GM18867 (cell line): Measurements from ENCODE around the gene SNUPN.
A peak's percentile ranks its signal among the peaks of the same experiment; 100 is the strongest.
"Not testable (repeated sequence)": the region's sequence is repeated elsewhere in the genome, so short reads cannot be mapped to it uniquely, and the experiment has no call there.

Experiments used
- ATAC-seq: cut with Tn5 transposase; IDR thresholded peaks from one replicate; pipeline ENCODE4 v1.9.1; 2021; ENCODE audit warnings: mild to moderate bottlenecking, moderate library complexity; ENCODE audit not compliant: unreplicated experiment

Gene SNUPN

GRCh38 chr15:75584121-75584520 is 41.4 kb downstream of the SNUPN start:
- no peak for ATAC-seq

GRCh38 chr15:75583701-75584100 is 41.8 kb downstream of the SNUPN start:
- no peak for ATAC-seq

GRCh38 chr15:75582943-75583342 is 42.6 kb downstream of the SNUPN start:
- ATAC-seq: not testable (repeated sequence)

GRCh38 chr15:75578948-75579920 is 46.3 kb downstream of the SNUPN start, which contains the start of gene PTPN9:
TSS of gene PTPN9 (minus strand) at chr15:75579315. CDS start at chr15:75578776, 539 bp downstream.
- ATAC-seq: peak; percentile 63

- ATAC-seq: peak; percentile 38
Measured at GRCh38 chr15:75578173-75578947, 47.2 kb downstream of the SNUPN start.

- ATAC-seq: no peak
Measured at GRCh38 chr15:75577401-75578172, 47.9 kb downstream of the SNUPN start.

GRCh38 chr15:75573648-75574384 is 51.7 kb downstream of the SNUPN start:
- ATAC-seq: no peak

GRCh38 chr15:75570126-75570845 is 55.2 kb downstream of the SNUPN start:
- no peak for ATAC-seq

- no peak for ATAC-seq
Measured at GRCh38 chr15:75565062-75565970, 60.2 kb downstream of the SNUPN start.

GRCh38 chr15:75561888-75562287 is 63.6 kb downstream of the SNUPN start:
- ATAC-seq: no peak

- ATAC-seq: not testable (repeated sequence)
Measured at GRCh38 chr15:75559360-75559759, 66.2 kb downstream of the SNUPN start.

GRCh38 chr15:75558955-75559354 is 66.6 kb downstream of the SNUPN start:
- ATAC-seq: not testable (repeated sequence)

GRCh38 chr15:75554717-75555116 is 70.8 kb downstream of the SNUPN start:
- no peak for ATAC-seq

GRCh38 chr15:75553659-75554058 is 71.9 kb downstream of the SNUPN start:
- no peak for ATAC-seq

- no peak for ATAC-seq
Measured at GRCh38 chr15:75551091-75551490, 74.4 kb downstream of the SNUPN start.
